ENCODE measurements around the gene CHAF1A.
A peak's percentile ranks its signal among the peaks of the same experiment; 100 is the strongest.

Gene CHAF1A, protein sequence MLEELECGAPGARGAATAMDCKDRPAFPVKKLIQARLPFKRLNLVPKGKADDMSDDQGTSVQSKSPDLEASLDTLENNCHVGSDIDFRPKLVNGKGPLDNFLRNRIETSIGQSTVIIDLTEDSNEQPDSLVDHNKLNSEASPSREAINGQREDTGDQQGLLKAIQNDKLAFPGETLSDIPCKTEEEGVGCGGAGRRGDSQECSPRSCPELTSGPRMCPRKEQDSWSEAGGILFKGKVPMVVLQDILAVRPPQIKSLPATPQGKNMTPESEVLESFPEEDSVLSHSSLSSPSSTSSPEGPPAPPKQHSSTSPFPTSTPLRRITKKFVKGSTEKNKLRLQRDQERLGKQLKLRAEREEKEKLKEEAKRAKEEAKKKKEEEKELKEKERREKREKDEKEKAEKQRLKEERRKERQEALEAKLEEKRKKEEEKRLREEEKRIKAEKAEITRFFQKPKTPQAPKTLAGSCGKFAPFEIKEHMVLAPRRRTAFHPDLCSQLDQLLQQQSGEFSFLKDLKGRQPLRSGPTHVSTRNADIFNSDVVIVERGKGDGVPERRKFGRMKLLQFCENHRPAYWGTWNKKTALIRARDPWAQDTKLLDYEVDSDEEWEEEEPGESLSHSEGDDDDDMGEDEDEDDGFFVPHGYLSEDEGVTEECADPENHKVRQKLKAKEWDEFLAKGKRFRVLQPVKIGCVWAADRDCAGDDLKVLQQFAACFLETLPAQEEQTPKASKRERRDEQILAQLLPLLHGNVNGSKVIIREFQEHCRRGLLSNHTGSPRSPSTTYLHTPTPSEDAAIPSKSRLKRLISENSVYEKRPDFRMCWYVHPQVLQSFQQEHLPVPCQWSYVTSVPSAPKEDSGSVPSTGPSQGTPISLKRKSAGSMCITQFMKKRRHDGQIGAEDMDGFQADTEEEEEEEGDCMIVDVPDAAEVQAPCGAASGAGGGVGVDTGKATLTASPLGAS

DNA sequence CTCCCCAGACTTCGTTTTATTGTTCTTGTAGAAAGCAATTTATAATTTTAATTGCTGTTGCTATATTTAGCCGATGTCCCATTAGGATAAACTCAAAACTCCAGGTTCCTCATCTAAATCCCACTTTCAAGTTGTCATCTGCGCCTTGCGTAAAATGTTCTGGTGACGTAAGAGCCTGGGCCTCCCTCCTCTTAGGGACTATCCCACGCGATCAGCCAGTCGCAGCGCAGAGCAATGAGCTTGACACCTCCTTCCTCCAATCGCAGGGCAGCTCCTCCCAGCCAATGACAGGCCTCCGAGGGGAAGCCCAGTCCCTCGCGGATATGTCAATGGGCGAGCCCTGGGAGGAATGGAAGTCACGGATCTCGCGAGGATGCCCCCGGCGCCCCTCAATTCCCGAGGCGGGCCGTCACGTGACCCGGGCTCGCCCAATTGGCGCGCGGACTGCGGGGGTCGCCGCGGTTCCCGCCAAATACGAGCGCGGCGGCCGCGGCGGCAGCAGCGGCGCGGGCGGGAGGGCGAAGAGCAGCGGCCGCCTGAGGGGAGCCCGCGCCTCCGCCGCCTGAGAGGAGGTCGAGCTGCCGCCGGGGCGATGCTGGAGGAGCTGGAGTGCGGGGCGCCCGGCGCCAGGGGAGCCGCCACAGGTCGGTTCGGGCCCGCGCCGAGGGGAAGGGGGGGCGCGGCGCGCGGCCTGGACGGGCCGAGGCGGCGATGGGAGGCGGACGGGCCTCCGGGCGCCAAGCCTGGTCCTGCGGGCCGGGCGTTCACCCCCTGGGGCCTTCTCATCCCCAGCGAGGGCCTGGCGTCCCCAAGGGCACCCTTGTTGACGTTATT is at the start of gene CHAF1A:
Gene CHAF1A, plus strand, starts transcription at position 470 of the 834 bp plus-strand sequence. Its CDS starts 123 bp downstream, at position 593.
- peak within 1 kb of the TSS; percentile 75 for H3K4me3 Mint-ChIP-seq
- H3K4me1 Mint-ChIP-seq = peaks cover 44% of the 10 kb centered on the region
- H3K36me3 Mint-ChIP-seq (ENCODE audit: insufficient read depth) = peaks cover 17% of the 10 kb centered on the region
- ATAC-seq (replicated peaks; ENCODE audit: extremely low read depth, poor library complexity, severe bottlenecking) (peak; percentile 95), DNase-seq (ENCODE audit: low spot score in 2 of 2) (peak; percentile 90 to 98)
- H3K27me3 Mint-ChIP-seq = no peaks in the 10 kb centered on the region
- peak within 1 kb of the TSS; percentile 96 for H3K27ac Mint-ChIP-seq (ENCODE audit: low read depth)
- H3K9me3 Mint-ChIP-seq = no peaks in the 10 kb centered on the region

- Mint-ChIP-seq H3K27ac (ENCODE audit: low read depth) (no peak overlapping the region), H3K9me3 (no peaks in the 10 kb centered on the region), H3K4me3 (no peak overlapping the region), H3K4me1 (peaks cover 5% of the 10 kb centered on the region), H3K27me3 (no peaks in the 10 kb centered on the region), H3K36me3 (ENCODE audit: insufficient read depth) (peaks cover 16% of the 10 kb centered on the region)
- DNase-seq (ENCODE audit: low spot score in 2 of 2) (peak; percentile 35 to 47), ATAC-seq (replicated peaks; ENCODE audit: extremely low read depth, poor library complexity, severe bottlenecking) (no peak)
Observed at GRCh38 chr19:4352701-4353121, 49.7 kb upstream of the CHAF1A start.

GRCh38 chr19:4354282-4354681 is 48.2 kb upstream of the CHAF1A start:
- ATAC-seq (replicated peaks; ENCODE audit: extremely low read depth, poor library complexity, severe bottlenecking) (no peak), DNase-seq (ENCODE audit: low spot score in 2 of 2) (no peak)
- no peaks in the 10 kb centered on the region for H3K27me3 Mint-ChIP-seq
- no peak overlapping the region for H3K27ac Mint-ChIP-seq (ENCODE audit: low read depth)
- peaks cover 8% of the 10 kb centered on the region for H3K36me3 Mint-ChIP-seq (ENCODE audit: insufficient read depth)
- peaks cover 5% of the 10 kb centered on the region for H3K4me1 Mint-ChIP-seq
- no peaks in the 10 kb centered on the region for H3K9me3 Mint-ChIP-seq
- H3K4me3 Mint-ChIP-seq = no peak overlapping the region

DNA sequence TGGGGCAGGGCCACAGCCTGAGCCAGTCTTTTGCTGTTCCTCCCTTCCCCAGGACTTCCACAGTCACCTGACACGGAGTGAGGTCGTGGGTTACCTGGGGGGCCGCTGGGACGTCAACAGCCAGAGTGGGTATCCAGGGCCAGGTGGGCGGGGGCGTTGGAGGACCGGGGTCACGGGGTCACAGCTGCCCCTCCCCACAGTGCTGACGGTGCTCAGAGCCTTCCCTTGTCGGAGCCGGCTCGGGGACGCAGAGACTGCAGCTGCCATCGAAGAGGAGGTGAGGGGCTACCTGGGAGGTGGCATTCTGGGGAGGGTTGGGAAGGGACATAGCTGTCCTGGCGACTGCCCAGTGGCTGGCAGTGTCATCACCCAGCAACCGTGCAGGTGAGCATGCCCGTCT is 47.5 kb upstream of the CHAF1A start:
- ATAC-seq (replicated peaks; ENCODE audit: extremely low read depth, poor library complexity, severe bottlenecking) (no peak), DNase-seq (ENCODE audit: low spot score in 2 of 2) (no peak)
- peaks cover 8% of the 10 kb centered on the region for H3K36me3 Mint-ChIP-seq (ENCODE audit: insufficient read depth)
- no peak overlapping the region for H3K4me3 Mint-ChIP-seq
- H3K4me1 Mint-ChIP-seq = peaks cover 5% of the 10 kb centered on the region
- no peaks in the 10 kb centered on the region for H3K27me3 Mint-ChIP-seq
- H3K27ac Mint-ChIP-seq (ENCODE audit: low read depth) = no peak overlapping the region
- no peaks in the 10 kb centered on the region for H3K9me3 Mint-ChIP-seq

GRCh38 chr19:4357095-4357797 is 45.2 kb upstream of the CHAF1A start:
- no peaks in the 10 kb centered on the region for H3K27me3 Mint-ChIP-seq
- H3K27ac Mint-ChIP-seq (ENCODE audit: low read depth) = no peak overlapping the region
- H3K36me3 Mint-ChIP-seq (ENCODE audit: insufficient read depth) = peaks cover 9% of the 10 kb centered on the region
- no peaks in the 10 kb centered on the region for H3K9me3 Mint-ChIP-seq
- ATAC-seq (replicated peaks; ENCODE audit: extremely low read depth, poor library complexity, severe bottlenecking) (no peak), DNase-seq (ENCODE audit: low spot score in 2 of 2) (no peak)
- H3K4me3 Mint-ChIP-seq = no peak overlapping the region
- H3K4me1 Mint-ChIP-seq = peaks cover 5% of the 10 kb centered on the region

DNA sequence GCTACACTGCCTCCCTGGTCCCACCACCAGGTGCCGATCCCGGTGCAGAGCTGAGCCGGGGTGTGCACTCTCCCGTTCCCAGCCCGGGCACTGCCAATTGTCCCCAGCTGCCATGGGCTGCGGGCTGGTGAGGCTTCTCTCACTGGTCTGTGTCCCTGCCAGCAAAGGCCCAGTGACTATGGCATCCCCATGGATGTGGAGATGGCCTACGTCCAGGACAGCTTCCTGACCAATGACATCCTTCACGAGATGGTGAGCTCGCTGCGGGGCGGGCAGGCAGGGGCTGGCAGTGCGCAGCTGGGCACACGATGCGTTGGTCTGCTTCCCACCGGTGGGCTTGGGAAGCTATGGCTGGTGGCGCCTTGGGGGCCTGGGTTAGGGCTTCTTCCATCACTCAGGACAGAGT is 44.5 kb upstream of the CHAF1A start:
- no peak for DNase-seq (ENCODE audit: low spot score in 2 of 2)
- Mint-ChIP-seq H3K36me3 (ENCODE audit: insufficient read depth) (peaks cover 8% of the 10 kb centered on the region), H3K9me3 (no peaks in the 10 kb centered on the region), H3K27ac (ENCODE audit: low read depth) (no peak overlapping the region), H3K4me3 (no peak overlapping the region), H3K27me3 (no peaks in the 10 kb centered on the region), H3K4me1 (no peaks in the 10 kb centered on the region)
- ATAC-seq (replicated peaks; ENCODE audit: extremely low read depth, poor library complexity, severe bottlenecking) = no peak

DNA sequence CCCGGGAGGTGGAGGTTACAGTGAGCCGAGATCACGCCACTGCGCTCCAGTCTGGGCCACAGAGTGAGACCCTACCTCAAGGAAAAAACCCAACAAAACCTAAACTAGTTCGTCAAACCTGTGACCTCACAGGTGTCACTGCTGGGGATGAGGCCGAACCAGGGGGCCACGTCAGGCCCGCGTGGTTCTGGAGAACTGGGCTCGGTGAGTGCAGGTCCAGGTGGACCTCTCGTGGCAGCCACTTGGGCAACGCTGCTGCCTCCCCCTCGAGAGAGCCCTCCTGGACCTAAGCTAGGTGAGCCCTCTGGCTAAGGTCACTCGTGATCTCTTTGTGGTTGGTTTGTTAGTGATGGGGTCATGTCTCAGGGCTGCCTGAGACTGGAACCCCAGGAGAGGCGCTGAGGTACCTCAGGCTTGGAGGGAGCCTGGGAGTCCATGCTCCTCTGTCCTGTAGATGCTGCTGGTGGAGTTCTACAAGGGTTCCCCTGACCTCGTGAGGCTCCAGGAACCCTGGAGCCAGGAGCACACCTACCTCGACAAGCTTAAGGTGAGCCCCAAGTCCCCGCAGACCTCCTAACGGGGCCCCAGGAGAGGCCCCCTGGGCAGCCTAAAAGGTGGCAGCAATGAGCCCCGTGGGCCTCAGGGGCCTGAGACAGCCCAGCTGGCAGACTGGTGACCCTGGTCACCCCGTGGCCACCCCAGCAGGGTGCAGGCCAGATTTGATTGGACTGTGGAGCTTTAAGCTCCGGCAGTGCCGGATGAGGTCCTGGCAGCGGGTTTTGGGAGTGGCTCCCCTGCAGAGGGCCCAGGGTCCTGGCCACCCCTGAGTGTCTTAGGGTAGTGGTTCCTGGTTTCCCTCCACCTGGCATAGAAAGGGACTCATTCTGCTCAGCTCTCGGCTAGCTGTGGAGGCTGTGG is 43.5 kb upstream of the CHAF1A start:
- ATAC-seq (replicated peaks; ENCODE audit: extremely low read depth, poor library complexity, severe bottlenecking) = no peak
- DNase-seq (ENCODE audit: low spot score in 2 of 2) = no peak
- no peaks in the 10 kb centered on the region for H3K9me3 Mint-ChIP-seq
- no peak overlapping the region for H3K27ac Mint-ChIP-seq (ENCODE audit: low read depth)
- H3K27me3 Mint-ChIP-seq = no peaks in the 10 kb centered on the region
- H3K36me3 Mint-ChIP-seq (ENCODE audit: insufficient read depth) = peaks cover 8% of the 10 kb centered on the region
- H3K4me1 Mint-ChIP-seq = no peaks in the 10 kb centered on the region
- no peak overlapping the region for H3K4me3 Mint-ChIP-seq

GRCh38 chr19:4359627-4360000 is 42.8 kb upstream of the CHAF1A start:
- no peak overlapping the region for H3K4me3 Mint-ChIP-seq
- H3K36me3 Mint-ChIP-seq (ENCODE audit: insufficient read depth) = peaks cover 11% of the 10 kb centered on the region
- no peaks in the 10 kb centered on the region for H3K9me3 Mint-ChIP-seq
- no peaks in the 10 kb centered on the region for H3K27me3 Mint-ChIP-seq
- no peaks in the 10 kb centered on the region for H3K4me1 Mint-ChIP-seq
- no peak overlapping the region for H3K27ac Mint-ChIP-seq (ENCODE audit: low read depth)
- no peak for DNase-seq (ENCODE audit: low spot score in 2 of 2)
- no peak for ATAC-seq (replicated peaks; ENCODE audit: extremely low read depth, poor library complexity, severe bottlenecking)

GRCh38 chr19:4360081-4360569 is 42.3 kb upstream of the CHAF1A start:
- Mint-ChIP-seq H3K9me3 (no peaks in the 10 kb centered on the region), H3K27me3 (no peaks in the 10 kb centered on the region), H3K4me1 (no peaks in the 10 kb centered on the region), H3K36me3 (ENCODE audit: insufficient read depth) (peaks cover 12% of the 10 kb centered on the region), H3K27ac (ENCODE audit: low read depth) (no peak overlapping the region), H3K4me3 (no peak overlapping the region)
- ATAC-seq (replicated peaks; ENCODE audit: extremely low read depth, poor library complexity, severe bottlenecking) = no peak
- no peak for DNase-seq (ENCODE audit: low spot score in 2 of 2)

DNA sequence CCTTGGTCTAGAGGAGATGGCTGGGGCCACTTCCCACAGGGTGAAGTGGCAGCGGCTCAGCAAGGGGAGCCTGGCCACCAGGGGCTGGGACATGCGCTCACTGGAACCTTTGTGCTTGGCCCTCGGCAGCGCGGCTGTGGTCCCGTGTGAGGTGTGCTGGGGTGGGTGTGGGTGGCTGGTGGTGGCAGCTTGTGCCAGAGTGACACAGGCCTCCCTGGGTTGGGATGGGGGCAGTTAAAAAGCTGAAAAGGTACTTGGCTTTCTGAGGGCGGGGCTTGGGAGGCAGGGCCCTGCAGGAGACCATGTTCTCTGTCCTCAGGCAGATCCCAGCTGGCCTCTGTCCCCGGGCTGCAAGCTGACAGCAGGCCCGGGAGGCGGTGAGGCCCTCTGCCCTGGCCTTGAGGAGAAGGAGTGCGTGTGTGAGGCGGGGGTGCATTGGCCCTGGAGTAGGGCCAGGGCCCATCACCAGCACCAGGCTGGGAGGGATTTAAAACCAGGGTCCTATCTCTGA is 41.7 kb upstream of the CHAF1A start:
- Mint-ChIP-seq H3K36me3 (ENCODE audit: insufficient read depth) (peaks cover 11% of the 10 kb centered on the region), H3K27ac (ENCODE audit: low read depth) (no peak overlapping the region), H3K4me1 (no peaks in the 10 kb centered on the region), H3K27me3 (no peaks in the 10 kb centered on the region), H3K9me3 (no peaks in the 10 kb centered on the region), H3K4me3 (no peak overlapping the region)
- ATAC-seq (replicated peaks; ENCODE audit: extremely low read depth, poor library complexity, severe bottlenecking) = no peak
- DNase-seq (ENCODE audit: low spot score in 2 of 2) = no peak

Measured in central memory CD8-positive, alpha-beta T cell (primary cell).